ENCODE results near the gene NES.

DNA sequence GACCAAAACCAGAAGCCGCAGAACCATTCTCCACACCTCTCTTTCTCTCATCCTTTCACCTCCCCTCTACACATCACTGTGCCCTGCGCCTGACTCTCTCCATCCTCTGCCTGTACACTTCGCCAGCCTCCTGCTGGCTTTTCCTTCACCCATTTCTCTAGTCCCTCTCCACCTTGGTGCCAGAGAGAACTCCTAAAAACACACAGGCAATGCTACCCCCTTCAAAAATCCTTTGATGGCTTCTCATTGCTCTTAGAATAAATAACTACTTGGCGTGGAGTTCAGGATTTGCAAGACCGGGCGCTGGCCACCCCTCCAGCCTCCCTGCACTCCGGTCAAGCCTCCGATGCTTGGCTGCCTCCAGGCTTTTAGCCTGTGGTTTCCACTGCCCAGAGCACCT lies 19.5 kb upstream of the NES start:
- TF ChIP-seq CTCF (IDR thresholded peaks at IDR 0.05) (no peak), EP300 (IDR thresholded peaks at IDR 0.05) (no peak)

Data from tibial nerve (tissue), 4 donors.